Raji (cell line): Measurements from ENCODE around the gene RGMB.

Source experiments
- POLR2A ChIP-seq: IDR thresholded peaks from 2 replicates; pipeline ENCODE4 v1.6.1; 2011; ENCODE audit warnings: low read depth, low read length, control low read depth; ENCODE audit not compliant: insufficient read depth

Gene RGMB

GRCh38 chr5:98839469-98840383 is 66.3 kb downstream of the RGMB start:
- no peak for TF ChIP-seq POLR2A

- no peak for TF ChIP-seq POLR2A
These were observed 67.5 kb downstream of the RGMB start for GRCh38 chr5:98840946-98841345.

DNA sequence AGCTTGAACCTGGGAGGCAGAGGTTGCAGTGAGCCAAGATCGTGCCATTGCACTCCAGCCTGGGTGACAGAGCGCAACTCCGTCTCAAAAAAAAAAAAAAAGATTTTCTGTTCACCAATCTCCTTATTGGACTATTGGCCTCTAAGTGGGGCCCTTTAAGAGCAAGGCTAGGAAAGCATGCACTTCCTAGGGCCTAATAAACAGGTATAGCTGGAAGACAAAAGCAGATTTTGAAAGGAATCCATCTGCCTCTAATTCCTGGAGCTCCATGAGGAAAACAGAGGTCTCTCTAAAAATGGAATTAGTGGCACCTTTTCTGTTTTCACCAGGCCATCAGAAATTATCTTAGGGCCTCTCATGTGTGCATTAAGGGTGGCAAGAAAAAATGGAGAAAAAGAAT is 70.0 kb downstream of the RGMB start:
- TF ChIP-seq POLR2A, result no peak

DNA sequence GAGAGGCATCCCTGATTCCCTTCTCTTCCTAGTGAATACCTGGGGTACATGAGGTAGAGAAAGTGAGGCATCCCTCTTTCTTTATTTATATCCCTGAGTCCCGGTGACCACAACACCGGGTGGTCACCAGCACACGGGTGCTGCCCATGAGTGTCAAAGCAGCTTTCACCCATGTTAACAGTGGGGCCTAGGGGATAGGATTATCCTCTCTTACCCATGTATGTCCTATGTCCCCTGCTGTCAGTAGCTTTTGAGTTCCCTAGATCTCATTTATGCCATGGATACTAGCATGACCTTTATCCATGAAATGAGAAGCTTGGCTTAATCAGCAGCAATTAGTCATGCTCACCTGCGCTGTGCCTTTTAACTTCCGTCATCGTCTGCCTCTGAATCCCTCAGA is 71.4 kb downstream of the RGMB start:
- TF ChIP-seq POLR2A, result no peak

DNA sequence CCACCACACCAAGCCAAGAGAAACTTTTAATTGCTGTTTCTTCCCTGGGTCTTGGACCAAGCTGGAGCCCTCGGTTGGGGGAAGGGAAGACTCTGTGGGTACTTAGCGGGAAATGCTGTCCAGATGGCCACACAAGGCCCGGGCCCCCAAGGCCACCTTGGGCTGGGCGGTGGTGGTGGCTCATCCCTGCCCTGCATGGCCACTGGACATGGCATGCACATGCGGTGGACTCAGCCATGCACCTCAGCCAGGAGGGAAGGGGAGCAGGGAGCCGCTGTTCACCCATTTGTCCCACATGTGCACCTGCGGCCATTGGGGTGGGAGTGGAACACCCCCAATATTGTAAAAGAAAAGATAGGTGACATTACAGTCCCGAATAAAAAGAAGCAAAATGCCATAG is 72.4 kb downstream of the RGMB start:
- TF ChIP-seq POLR2A, result no peak
